C4-2B (cell line): ENCODE data around the gene MYO1D.

Experiments
- ZFX ChIP-seq: fragments of 450-650 bp; IDR thresholded peaks from 2 replicates; pipeline ENCODE4 v1.6.1; 2017
- TF ChIP-seq, protein P1 (sequence below): fragments of 450-650 bp; conservative IDR thresholded peaks from 2 replicates; pipeline ENCODE4 v1.5.1; 2017; ENCODE audit warnings: mild to moderate bottlenecking

DNA sequence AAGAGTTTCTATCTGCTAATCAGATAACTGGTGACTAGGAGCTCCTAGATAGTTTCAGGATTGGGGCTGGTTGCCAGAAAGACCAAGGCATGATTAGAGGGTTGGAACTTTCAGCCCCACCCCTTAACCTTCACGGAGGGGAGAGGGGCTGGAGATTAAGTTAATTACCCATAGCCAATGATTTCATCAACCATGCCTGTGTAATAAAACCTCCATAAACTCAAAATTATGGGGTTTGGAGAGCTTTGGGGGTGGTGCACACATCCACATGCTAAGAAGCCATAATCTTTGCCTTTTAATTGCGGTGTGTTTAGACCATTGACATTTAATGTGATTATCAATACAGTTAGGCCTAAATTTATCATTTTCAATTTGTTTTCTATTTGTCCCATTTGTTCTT, 228.5 kb downstream of the MYO1D start:
- TF ChIP-seq, protein P1, sequence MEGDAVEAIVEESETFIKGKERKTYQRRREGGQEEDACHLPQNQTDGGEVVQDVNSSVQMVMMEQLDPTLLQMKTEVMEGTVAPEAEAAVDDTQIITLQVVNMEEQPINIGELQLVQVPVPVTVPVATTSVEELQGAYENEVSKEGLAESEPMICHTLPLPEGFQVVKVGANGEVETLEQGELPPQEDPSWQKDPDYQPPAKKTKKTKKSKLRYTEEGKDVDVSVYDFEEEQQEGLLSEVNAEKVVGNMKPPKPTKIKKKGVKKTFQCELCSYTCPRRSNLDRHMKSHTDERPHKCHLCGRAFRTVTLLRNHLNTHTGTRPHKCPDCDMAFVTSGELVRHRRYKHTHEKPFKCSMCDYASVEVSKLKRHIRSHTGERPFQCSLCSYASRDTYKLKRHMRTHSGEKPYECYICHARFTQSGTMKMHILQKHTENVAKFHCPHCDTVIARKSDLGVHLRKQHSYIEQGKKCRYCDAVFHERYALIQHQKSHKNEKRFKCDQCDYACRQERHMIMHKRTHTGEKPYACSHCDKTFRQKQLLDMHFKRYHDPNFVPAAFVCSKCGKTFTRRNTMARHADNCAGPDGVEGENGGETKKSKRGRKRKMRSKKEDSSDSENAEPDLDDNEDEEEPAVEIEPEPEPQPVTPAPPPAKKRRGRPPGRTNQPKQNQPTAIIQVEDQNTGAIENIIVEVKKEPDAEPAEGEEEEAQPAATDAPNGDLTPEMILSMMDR, result no peak
- no peak for TF ChIP-seq ZFX
